Fibroblast of mammary gland (primary cell): ENCODE measurements around the gene POLA2.
A peak's percentile ranks its signal among the peaks of the same experiment; 100 is the strongest.

ENCODE experiments used
- DNase-seq: peaks from one replicate; pipeline ENCODE4 v3.0.0-alpha.2; 2010; ENCODE audit warnings: low read depth
- H3K4me3 ChIP-seq: 2 replicates; pipeline ENCODE4 v1.5.1; 2011; ENCODE audit warnings: low read depth, mild to moderate bottlenecking, low read length, moderate library complexity; ENCODE audit not compliant: control insufficient read depth
- TF ChIP-seq, protein P1 (sequence below): conservative IDR thresholded peaks from 2 replicates; pipeline ENCODE4 v1.5.1; 2011; ENCODE audit warnings: low read depth, low read length, inconsistent platforms; ENCODE audit not compliant: control insufficient read depth, insufficient read depth

The POLA2 gene

GRCh38 chr11:65295001-65295400 is 33.2 kb downstream of the POLA2 start:
- DNase-seq, result no peak
- H3K4me3 ChIP-seq, result no peak overlapping the region
- TF ChIP-seq, protein P1, sequence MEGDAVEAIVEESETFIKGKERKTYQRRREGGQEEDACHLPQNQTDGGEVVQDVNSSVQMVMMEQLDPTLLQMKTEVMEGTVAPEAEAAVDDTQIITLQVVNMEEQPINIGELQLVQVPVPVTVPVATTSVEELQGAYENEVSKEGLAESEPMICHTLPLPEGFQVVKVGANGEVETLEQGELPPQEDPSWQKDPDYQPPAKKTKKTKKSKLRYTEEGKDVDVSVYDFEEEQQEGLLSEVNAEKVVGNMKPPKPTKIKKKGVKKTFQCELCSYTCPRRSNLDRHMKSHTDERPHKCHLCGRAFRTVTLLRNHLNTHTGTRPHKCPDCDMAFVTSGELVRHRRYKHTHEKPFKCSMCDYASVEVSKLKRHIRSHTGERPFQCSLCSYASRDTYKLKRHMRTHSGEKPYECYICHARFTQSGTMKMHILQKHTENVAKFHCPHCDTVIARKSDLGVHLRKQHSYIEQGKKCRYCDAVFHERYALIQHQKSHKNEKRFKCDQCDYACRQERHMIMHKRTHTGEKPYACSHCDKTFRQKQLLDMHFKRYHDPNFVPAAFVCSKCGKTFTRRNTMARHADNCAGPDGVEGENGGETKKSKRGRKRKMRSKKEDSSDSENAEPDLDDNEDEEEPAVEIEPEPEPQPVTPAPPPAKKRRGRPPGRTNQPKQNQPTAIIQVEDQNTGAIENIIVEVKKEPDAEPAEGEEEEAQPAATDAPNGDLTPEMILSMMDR, result no peak

GRCh38 chr11:65295571-65296341 is 34.0 kb downstream of the POLA2 start:
- no peak for DNase-seq
- TF ChIP-seq, protein P1, result no peak
- H3K4me3 ChIP-seq, result no peak overlapping the region

DNA sequence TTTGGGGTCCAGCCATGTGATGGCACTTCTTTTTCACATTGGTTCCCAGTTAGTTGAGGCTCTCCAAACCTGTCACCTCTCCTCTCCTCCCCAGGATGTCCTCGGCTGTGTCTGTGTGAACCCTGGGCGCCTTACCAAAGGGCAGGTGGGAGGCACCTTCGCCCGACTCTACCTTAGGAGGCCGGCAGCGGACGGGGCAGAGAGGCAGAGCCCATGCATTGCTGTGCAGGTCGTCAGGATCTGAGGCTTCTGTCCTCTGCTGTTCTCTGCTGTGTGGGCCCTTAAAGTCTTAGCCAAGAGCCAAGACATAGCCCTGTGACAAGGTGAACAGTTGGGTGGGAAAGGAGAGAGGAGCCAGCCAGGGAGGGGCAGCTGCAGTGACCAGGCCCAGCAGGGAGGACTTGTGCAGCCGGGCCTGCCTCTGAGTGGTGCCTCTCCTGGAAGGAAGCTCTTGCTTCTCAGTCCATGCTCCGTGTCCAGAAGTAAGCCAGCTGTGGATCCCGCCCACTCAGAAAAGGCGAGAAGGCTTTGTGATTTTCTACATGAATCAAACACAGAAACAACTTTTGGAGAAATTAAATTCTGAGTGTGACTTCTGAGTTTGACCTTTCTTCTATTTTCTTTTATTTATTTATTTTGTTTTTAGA is 35.4 kb downstream of the POLA2 start:
- TF ChIP-seq, protein P1, result no peak
- no peak overlapping the region for H3K4me3 ChIP-seq
- no peak for DNase-seq

GRCh38 chr11:65298131-65298535 is 36.4 kb downstream of the POLA2 start:
- peak; percentile 66 for DNase-seq
- TF ChIP-seq, protein P1, result no peak
- no peak overlapping the region for H3K4me3 ChIP-seq

DNA sequence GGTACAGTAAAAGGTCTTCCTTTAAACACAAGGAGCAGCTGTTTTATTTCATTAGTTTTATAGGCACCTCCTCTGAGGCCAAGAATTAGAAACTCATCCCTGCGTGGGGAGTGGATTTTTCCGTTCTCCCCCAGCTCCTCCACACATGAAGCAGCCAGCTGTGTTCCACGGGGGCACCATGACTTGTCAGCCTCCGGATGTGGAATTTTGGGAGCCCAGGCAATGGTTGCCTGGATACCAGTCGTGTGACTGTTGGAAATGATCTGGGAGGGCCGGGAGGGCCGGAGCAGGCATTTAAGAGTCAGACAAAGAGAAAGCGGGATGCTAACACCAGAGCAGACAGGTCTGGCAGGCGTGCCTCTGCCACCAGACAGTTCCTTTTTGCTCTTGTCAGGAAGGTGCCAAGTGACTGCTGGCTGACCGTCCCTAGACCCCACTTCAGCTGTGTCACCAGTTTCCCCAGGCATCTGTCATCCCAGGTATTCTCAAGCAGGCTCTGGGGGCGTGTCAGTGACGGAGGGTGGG is 37.0 kb downstream of the POLA2 start:
- TF ChIP-seq, protein P1, result no peak
- no peak overlapping the region for H3K4me3 ChIP-seq
- peak; percentile 64 for DNase-seq

DNA sequence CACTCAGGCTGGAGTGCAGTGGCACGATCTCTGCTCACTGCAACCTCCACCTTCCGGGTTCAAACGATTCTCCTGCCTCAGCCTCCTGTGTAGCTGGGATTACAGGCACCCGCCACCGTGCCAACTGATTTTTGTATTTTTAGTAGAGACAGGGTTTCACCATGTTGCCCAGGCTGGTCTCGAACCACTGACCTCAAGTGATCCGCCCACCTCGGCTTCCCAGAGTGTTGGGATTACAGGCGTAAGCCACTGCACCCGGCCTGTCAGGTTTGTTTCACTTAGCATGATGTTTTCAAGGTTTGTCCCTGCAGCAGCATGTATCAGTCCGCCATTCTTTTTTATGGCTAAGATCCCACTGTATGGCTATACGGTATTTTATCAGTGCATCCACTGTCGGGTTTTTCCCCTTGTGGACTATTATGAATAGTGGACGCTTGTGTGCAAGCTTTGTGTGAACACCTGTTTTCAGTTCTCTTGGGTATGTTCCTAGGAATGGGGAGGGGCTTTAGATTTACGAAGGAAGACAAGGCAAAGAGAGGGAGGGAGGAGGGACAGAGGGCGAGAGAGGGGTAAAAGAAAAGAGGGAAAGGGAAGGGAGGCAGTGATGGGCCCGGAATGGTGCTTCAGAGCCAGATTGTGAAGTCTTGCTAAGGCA is 39.0 kb downstream of the POLA2 start:
- DNase-seq, result no peak
- no peak overlapping the region for H3K4me3 ChIP-seq
- TF ChIP-seq, protein P1, result no peak
